IMR-90 (cell line): ENCODE results near the gene COL4A1. TPM values are rescaled to one million over a fixed set of nuclear protein-coding genes. Genes with fewer than 3 reads are reported as not detected.

ENCODE experiments used
- ATAC-seq: fragments of 200-7000 bp; cut with Tn5 transposase; 2 replicates; pipeline ENCODE4 v1.9.1; 2020; ENCODE audit warnings: low read depth, mild to moderate bottlenecking, moderate library complexity
- BruUV-seq: library from RNA; stranded (reverse); fragments of 400-500 nt; replicated peaks from 2 replicates; lab custom pipeline; 2021; lab: Mats Ljungman, UMichigan
- CTCF ChIA-PET: fragments of 300-600 bp; formaldehyde crosslinking; extraction: SDS; loops from one replicate; lab custom pipeline; 2021; ENCODE audit warnings: antibody characterized with exemption; lab: Yijun Ruan, JAX
- POLR2A ChIA-PET: fragments of 300-600 bp; sonication (Branson Sonifier 250); formaldehyde crosslinking; loops from one replicate; lab custom pipeline; 2022; ENCODE audit warnings: antibody characterized with exemption; ENCODE audit not compliant: unreplicated experiment; lab: Charles Lee
- DNase-seq: peaks from one replicate; pipeline ENCODE4 v3.0.0; 2013
- H2AFZ ChIP-seq: replicated peaks from 2 replicates; pipeline ENCODE3; 2013; ENCODE audit warnings: low read length, mild to moderate bottlenecking; ENCODE audit not compliant: poor library complexity
- H2AK5ac ChIP-seq: 2 replicates; pipeline ENCODE4 v1.6.1; 2013; ENCODE audit warnings: low read depth, low read length, inconsistent platforms
- H2AK9ac ChIP-seq: replicated peaks from 2 replicates; pipeline ENCODE3; 2013; ENCODE audit warnings: mild to moderate bottlenecking, low read depth, low read length, moderate library complexity; ENCODE audit not compliant: poor library complexity
- H2BK120ac ChIP-seq: 2 replicates; pipeline ENCODE4 v1.6.1; 2013; ENCODE audit warnings: low read depth, low read length, inconsistent platforms
- H2BK15ac ChIP-seq: 3 replicates; pipeline ENCODE4 v1.6.1; 2013; ENCODE audit warnings: low read depth, low read length, inconsistent platforms
- H2BK20ac ChIP-seq: 2 replicates; pipeline ENCODE4 v1.6.1; 2013; ENCODE audit warnings: low read depth, mild to moderate bottlenecking, inconsistent platforms, low read length, moderate library complexity
- H2BK5ac ChIP-seq: 2 replicates; pipeline ENCODE4 v1.6.1; 2013; ENCODE audit warnings: mild to moderate bottlenecking, low read depth, low read length, inconsistent platforms; ENCODE audit not compliant: poor library complexity, severe bottlenecking
- H3K14ac ChIP-seq: replicated peaks from 2 replicates; pipeline ENCODE4 v1.6.1; 2013; ENCODE audit warnings: low read depth, low read length, inconsistent platforms
- H3K18ac ChIP-seq: 2 replicates; pipeline ENCODE4 v1.6.1; 2013; ENCODE audit warnings: low read depth, low read length, control low read depth
- H3K23ac ChIP-seq: 2 replicates; pipeline ENCODE4 v1.6.1; 2013; ENCODE audit warnings: low read depth, low read length, inconsistent platforms
- H3K27ac ChIP-seq: 2 replicates; pipeline ENCODE4 v1.5.1; 2013; ENCODE audit warnings: mild to moderate bottlenecking, control low read depth, low read length; ENCODE audit not compliant: insufficient read depth
- H3K27me3 ChIP-seq: 2 replicates; pipeline ENCODE4 v1.6.1; 2013; ENCODE audit warnings: low read length; ENCODE audit not compliant: control insufficient read depth, insufficient read depth
- H3K36me3 ChIP-seq: 2 replicates; pipeline ENCODE4 v1.6.1; 2013; ENCODE audit warnings: low read length, mixed read lengths; ENCODE audit not compliant: control insufficient read depth, insufficient read depth
- H3K4ac ChIP-seq: 2 replicates; pipeline ENCODE4 v1.6.1; 2013; ENCODE audit warnings: low read depth, low read length, inconsistent platforms
- H3K4me1 ChIP-seq: 2 replicates; pipeline ENCODE4 v1.6.1; 2013; ENCODE audit warnings: low read length, mixed read lengths; ENCODE audit not compliant: control insufficient read depth, insufficient read depth
- H3K4me2 ChIP-seq: 2 replicates; pipeline ENCODE4 v1.6.1; 2013; ENCODE audit warnings: low read depth, mild to moderate bottlenecking, control low read depth, low read length, moderate library complexity
- H3K4me3 ChIP-seq: 2 replicates; pipeline ENCODE4 v1.5.1; 2013; ENCODE audit warnings: low read depth, mild to moderate bottlenecking, control low read depth, low read length, moderate library complexity; ENCODE audit not compliant: insufficient read depth
- H3K56ac ChIP-seq: 2 replicates; pipeline ENCODE4 v1.6.1; 2013; ENCODE audit warnings: low read length, inconsistent platforms; ENCODE audit not compliant: insufficient read depth; ENCODE audit errors: extremely low read depth
- H3K79me1 ChIP-seq, 2 experiments: 2 replicates each; pipeline ENCODE4 v1.6.1; 2013; ENCODE audit warnings: low read length in 2 of 2, inconsistent platforms in 1 of 2, low read depth in 1 of 2
- H3K9ac ChIP-seq: 2 replicates; pipeline ENCODE4 v1.6.1; 2013; ENCODE audit warnings: low read depth, low read length, control low read depth
- H3K9me1 ChIP-seq: 2 replicates; pipeline ENCODE4 v1.6.1; 2013; ENCODE audit warnings: low read length, inconsistent platforms; ENCODE audit not compliant: insufficient read depth
- H3K9me3 ChIP-seq: 2 replicates; pipeline ENCODE4 v1.6.1; 2013; ENCODE audit warnings: low read length; ENCODE audit not compliant: control insufficient read depth, insufficient read depth
- H4K20me1 ChIP-seq: 2 replicates; pipeline ENCODE4 v1.6.1; 2013; ENCODE audit warnings: low read length, inconsistent platforms; ENCODE audit not compliant: insufficient read depth
- H4K5ac ChIP-seq: 2 replicates; pipeline ENCODE4 v1.6.1; 2013; ENCODE audit warnings: mild to moderate bottlenecking, low read depth, low read length, control low read depth
- H4K8ac ChIP-seq, 2 experiments: 2 replicates each; pipeline ENCODE4 v1.6.1; 2013; ENCODE audit warnings: low read depth in 2 of 2, low read length in 2 of 2, control low read depth in 1 of 2, inconsistent platforms in 1 of 2
- H4K91ac ChIP-seq: 2 replicates; pipeline ENCODE4 v1.6.1; 2013; ENCODE audit warnings: low read depth, low read length, inconsistent platforms; ENCODE audit not compliant: insufficient read depth
- BHLHE40 ChIP-seq: fragments of 150-350 bp; IDR thresholded peaks from 2 replicates; pipeline ENCODE4 v1.6.1; 2016; ENCODE audit warnings: mild to moderate bottlenecking, low read depth, low read length
- CEBPB ChIP-seq: IDR thresholded peaks from 2 replicates; pipeline ENCODE4 v1.6.1; 2012; ENCODE audit warnings: low read depth, low read length, improper control_type of control experiment
- CHD1 ChIP-seq: IDR thresholded peaks from 2 replicates; pipeline ENCODE4 v1.6.1; 2012; ENCODE audit warnings: low read depth, low read length, improper control_type of control experiment
- FOS ChIP-seq: fragments of 150-350 bp; IDR thresholded peaks from 2 replicates; pipeline ENCODE4 v1.6.1; 2016; ENCODE audit warnings: low read depth, low read length
- MAFK ChIP-seq: IDR thresholded peaks from 2 replicates; pipeline ENCODE4 v1.6.1; 2012; ENCODE audit warnings: low read depth, low read length, improper control_type of control experiment
- POLR2A ChIP-seq: IDR thresholded peaks from 2 replicates; pipeline ENCODE4 v1.6.1; 2012; ENCODE audit warnings: mild to moderate bottlenecking, low read depth, low read length
- RCOR1 ChIP-seq: IDR thresholded peaks from 2 replicates; pipeline ENCODE4 v1.6.1; 2012; ENCODE audit warnings: mild to moderate bottlenecking, low read length, improper control_type of control experiment; ENCODE audit not compliant: insufficient replicate concordance
- RFX5 ChIP-seq: IDR thresholded peaks from 2 replicates; pipeline ENCODE4 v1.8.0; 2012; ENCODE audit warnings: low read depth, mild to moderate bottlenecking, low read length, moderate library complexity
- SMC3 ChIP-seq: fragments of 150-350 bp; IDR thresholded peaks from 2 replicates; pipeline ENCODE4 v1.6.1; 2016; ENCODE audit warnings: low read depth, mild to moderate bottlenecking, antibody characterized with exemption, low read length, moderate library complexity
- WGBS, 2 experiments: methylation state at CpG; one replicate each; pipeline versions ENCODE4 v1.1.5 to v1.1.7; 2013; ENCODE audit warnings: missing lambda C conversion rate in 2 of 2; ENCODE audit not compliant: insufficient read length in 1 of 2; ENCODE audit errors: extremely low coverage in 2 of 2; 5-methylcytosine and 5-hydroxymethylcytosine counted together
- dilution Hi-C: fragments of 300-500 bp; cut with HindIII; formaldehyde crosslinking; loops from one replicate; pipeline ENCODE4 v1.14.3; 2018; ENCODE audit warnings: low sequenced_read_pairs; ENCODE audit not compliant: unreplicated experiment
- in situ Hi-C: fragments of 300-500 bp; cut with MboI; formaldehyde crosslinking; loops from 3 replicates; pipeline ENCODE4 v1.14.3; 2019; ENCODE audit warnings: low sequenced_read_pairs, inconsistent platforms, mixed read lengths
- intact Hi-C: fragments of 100-400 bp; cut with micrococcal nuclease; formaldehyde crosslinking; loops from 2 replicates; pipeline ENCODE4 v1.10.0; 2022
- polyA plus RNA-seq, 3 experiments: library from polyadenylated mRNA; depleted of rRNA; stranded (reverse); fragments of >200 nt; gene quantifications; 2 replicates each; pipeline ENCODE4 v1.2.3, GENCODE V29; 2012; ENCODE audit warnings: low replicate concordance in 1 of 3
- total RNA-seq: library from RNA; depleted of rRNA; stranded (reverse); fragments of >200 nt; gene quantifications from 2 replicates; pipeline ENCODE4 v1.2.3, GENCODE V29; 2012
- TF ChIP-seq, protein P1 (sequence below): fragments of 150-350 bp; IDR thresholded peaks from 2 replicates; pipeline ENCODE4 v1.6.1; 2017; ENCODE audit warnings: mild to moderate bottlenecking, antibody characterized with exemption, low read length, low read depth
- TF ChIP-seq, protein P2 (sequence below): conservative IDR thresholded peaks from 2 replicates; pipeline ENCODE4 v1.5.1; 2012; ENCODE audit warnings: mild to moderate bottlenecking, low read depth, low read length, improper control_type of control experiment

COL4A1 gene
- total and polyA plus RNA-seq, 2 of the 4 experiments (the other 2 are of a cell fraction) = 230 to 337 TPM

DNA sequence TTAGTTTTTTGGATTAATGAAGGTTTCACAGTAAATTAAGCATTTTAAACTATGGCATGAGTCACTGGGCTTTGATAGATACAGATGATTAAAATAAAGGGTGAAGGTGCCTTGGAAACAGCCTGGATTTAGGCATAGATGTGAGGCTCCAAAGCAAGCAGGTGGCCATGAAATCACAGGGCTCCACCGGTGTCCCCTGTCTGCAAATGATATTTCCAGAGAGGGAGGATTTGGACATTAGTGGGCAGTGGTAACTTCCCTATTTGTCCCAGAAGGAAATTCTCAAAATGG is 127.2 kb downstream of the COL4A1 start:
- Histone ChIP-seq H3K36me3 (peaks cover 90% of the 10 kb centered on the region), H4K5ac (no peak overlapping the region), H2BK15ac (no peak overlapping the region), H3K4me1 (no peaks in the 10 kb centered on the region), H4K20me1 (0 out of 2 replicates have a peak, but pooled peaks cover 9% of the 10 kb centered on the region), H3K27ac (no peak overlapping the region), H2BK120ac (no peak overlapping the region), H3K27me3 (no peaks in the 10 kb centered on the region), H2AFZ (no peak overlapping the region), H3K14ac (no peak overlapping the region), H3K18ac (no peak overlapping the region), H3K56ac (no peak overlapping the region), H3K9me1 (peaks cover 25% of the 10 kb centered on the region), H3K23ac (no peak overlapping the region), H3K4me2 (no peak overlapping the region), H3K79me1 (peaks cover 6 to 75% of the 10 kb centered on the region in 2 experiments; a peak in 3 of 4 replicates), H3K9me3 (no peaks in the 10 kb centered on the region), H3K4me3 (no peak overlapping the region), H2BK20ac (no peak overlapping the region), H3K9ac (no peak overlapping the region), H2AK5ac (no peak overlapping the region), H3K4ac (no peak overlapping the region), H4K8ac (no peak overlapping the region), H4K91ac (no peak overlapping the region), H2AK9ac (no peak overlapping the region), H2BK5ac (peak overlapping the region; percentile 18)
- TF ChIP-seq RFX5 (no peak), MAFK (no peak), FOS (no peak), RCOR1 (no peak), CHD1 (no peak), POLR2A (no peak), CEBPB (no peak), SMC3 (no peak), BHLHE40 (no peak)
- TF ChIP-seq, protein P1, sequence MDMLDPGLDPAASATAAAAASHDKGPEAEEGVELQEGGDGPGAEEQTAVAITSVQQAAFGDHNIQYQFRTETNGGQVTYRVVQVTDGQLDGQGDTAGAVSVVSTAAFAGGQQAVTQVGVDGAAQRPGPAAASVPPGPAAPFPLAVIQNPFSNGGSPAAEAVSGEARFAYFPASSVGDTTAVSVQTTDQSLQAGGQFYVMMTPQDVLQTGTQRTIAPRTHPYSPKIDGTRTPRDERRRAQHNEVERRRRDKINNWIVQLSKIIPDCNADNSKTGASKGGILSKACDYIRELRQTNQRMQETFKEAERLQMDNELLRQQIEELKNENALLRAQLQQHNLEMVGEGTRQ = no peak
- TF ChIP-seq, protein P2, sequence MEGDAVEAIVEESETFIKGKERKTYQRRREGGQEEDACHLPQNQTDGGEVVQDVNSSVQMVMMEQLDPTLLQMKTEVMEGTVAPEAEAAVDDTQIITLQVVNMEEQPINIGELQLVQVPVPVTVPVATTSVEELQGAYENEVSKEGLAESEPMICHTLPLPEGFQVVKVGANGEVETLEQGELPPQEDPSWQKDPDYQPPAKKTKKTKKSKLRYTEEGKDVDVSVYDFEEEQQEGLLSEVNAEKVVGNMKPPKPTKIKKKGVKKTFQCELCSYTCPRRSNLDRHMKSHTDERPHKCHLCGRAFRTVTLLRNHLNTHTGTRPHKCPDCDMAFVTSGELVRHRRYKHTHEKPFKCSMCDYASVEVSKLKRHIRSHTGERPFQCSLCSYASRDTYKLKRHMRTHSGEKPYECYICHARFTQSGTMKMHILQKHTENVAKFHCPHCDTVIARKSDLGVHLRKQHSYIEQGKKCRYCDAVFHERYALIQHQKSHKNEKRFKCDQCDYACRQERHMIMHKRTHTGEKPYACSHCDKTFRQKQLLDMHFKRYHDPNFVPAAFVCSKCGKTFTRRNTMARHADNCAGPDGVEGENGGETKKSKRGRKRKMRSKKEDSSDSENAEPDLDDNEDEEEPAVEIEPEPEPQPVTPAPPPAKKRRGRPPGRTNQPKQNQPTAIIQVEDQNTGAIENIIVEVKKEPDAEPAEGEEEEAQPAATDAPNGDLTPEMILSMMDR = no peak
- WGBS, 2 experiments = no CpG with 5 or more reads among the region's 1 CpG
- DNase-seq = no peak
- ChIA-PET POLR2A (no interaction called here), CTCF (no interaction called here)
- intact Hi-C loops (no loop called here), in situ Hi-C loops (no loop called here), dilution Hi-C loops (no loop called here)
- BruUV-seq = no TSS peak
- no peak for ATAC-seq
